ENCODE measurements around the gene GJB4.
A peak's percentile ranks its signal among the peaks of the same experiment; 100 is the strongest.
"Not testable (repeated sequence)": the region's sequence is repeated elsewhere in the genome, so short reads cannot be mapped to it uniquely, and the experiment has no call there.

The GJB4 gene

GRCh38 chr1:34771573-34772371 lies 12.2 kb downstream of the GJB4 start:
- intact Hi-C loops (cut with DNase I), result no loop called here
- DNase-seq, result peak in 5 of 42 donors; percentile 15 to 60 (median 32)

DNA sequence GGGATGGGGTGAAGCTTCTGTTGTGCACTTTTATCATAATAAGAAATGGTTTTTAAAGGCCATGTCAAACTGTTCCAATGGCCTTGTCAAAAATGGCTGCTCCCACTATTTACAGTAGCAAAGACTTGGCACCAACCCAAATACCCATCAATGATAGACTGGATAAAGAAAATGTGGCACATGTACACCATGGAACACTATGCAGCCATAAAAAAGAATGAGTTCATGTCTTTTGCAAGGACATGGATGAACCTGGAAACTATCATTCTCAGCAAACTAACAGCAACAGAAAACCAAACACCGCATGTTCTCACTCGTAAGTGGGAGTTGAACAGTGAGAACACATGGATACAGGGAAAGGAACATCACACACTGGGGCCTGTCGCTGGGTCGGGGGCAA lies 13.6 kb downstream of the GJB4 start:
- intact Hi-C loops (cut with DNase I), result not testable (repeated sequence)

GRCh38 chr1:34774957-34775356 lies 15.4 kb downstream of the GJB4 start:
- DNase-seq, result no peak
- intact Hi-C loops (cut with DNase I), result no loop called here

More for the DNA sequence above, 13.6 kb downstream of the GJB4 start:
- DNase-seq, result not testable (repeated sequence)

- DNase-seq, result no peak
- intact Hi-C loops (cut with DNase I), result no loop called here
Measured at GRCh38 chr1:34776911-34777310, 17.4 kb downstream of the GJB4 start.

- no peak for DNase-seq
- intact Hi-C loops (cut with DNase I), result no loop called here
Measured at GRCh38 chr1:34777519-34778321, 18.2 kb downstream of the GJB4 start.

- intact Hi-C loops (cut with DNase I), result no loop called here
- DNase-seq, result no peak
Measured at GRCh38 chr1:34778381-34778780, 18.8 kb downstream of the GJB4 start.

- intact Hi-C loops (cut with DNase I), result no loop called here
- DNase-seq, result no peak
Measured at GRCh38 chr1:34779005-34779404, 19.5 kb downstream of the GJB4 start.

- intact Hi-C loops (cut with DNase I), result no loop called here
- DNase-seq, result peak in 1 of 42 donors; percentile 15
Measured at GRCh38 chr1:34779526-34779925, 20.0 kb downstream of the GJB4 start.

- intact Hi-C loops (cut with DNase I), result no loop called here
Measured at GRCh38 chr1:34779962-34780361, 20.4 kb downstream of the GJB4 start.

GRCh38 chr1:34780528-34780927 lies 21.0 kb downstream of the GJB4 start:
- DNase-seq, result peak in 1 of 42 donors; percentile 39
- intact Hi-C loops (cut with DNase I), result no loop called here

More at GRCh38 chr1:34779962-34780361, 20.4 kb downstream of the GJB4 start:
- DNase-seq, result peak in 2 of 42 donors; percentile 4 to 27

GRCh38 chr1:34781071-34781843 lies 21.7 kb downstream of the GJB4 start, which contains the start of gene GJB3:
Gene GJB3 (plus strand): TSS chr1:34781214. CDS start chr1:34784763, 3,549 bp downstream.
- intact Hi-C loops (cut with DNase I), result no loop called here

GRCh38 chr1:34781844-34782391 lies 22.4 kb downstream of the GJB4 start:
- intact Hi-C loops (cut with DNase I), result no loop called here
- DNase-seq, result no peak

More at GRCh38 chr1:34781071-34781843, 21.7 kb downstream of the GJB4 start, which contains the start of gene GJB3:
- DNase-seq, result peak in 4 of 42 donors; percentile 13 to 41 (median 28)

DNA sequence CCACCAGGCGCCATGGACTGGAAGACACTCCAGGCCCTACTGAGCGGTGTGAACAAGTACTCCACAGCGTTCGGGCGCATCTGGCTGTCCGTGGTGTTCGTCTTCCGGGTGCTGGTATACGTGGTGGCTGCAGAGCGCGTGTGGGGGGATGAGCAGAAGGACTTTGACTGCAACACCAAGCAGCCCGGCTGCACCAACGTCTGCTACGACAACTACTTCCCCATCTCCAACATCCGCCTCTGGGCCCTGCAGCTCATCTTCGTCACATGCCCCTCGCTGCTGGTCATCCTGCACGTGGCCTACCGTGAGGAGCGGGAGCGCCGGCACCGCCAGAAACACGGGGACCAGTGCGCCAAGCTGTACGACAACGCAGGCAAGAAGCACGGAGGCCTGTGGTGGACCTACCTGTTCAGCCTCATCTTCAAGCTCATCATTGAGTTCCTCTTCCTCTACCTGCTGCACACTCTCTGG lies 25.2 kb downstream of the GJB4 start:
- DNase-seq, result peak in 1 of 42 donors; percentile 23

DNA sequence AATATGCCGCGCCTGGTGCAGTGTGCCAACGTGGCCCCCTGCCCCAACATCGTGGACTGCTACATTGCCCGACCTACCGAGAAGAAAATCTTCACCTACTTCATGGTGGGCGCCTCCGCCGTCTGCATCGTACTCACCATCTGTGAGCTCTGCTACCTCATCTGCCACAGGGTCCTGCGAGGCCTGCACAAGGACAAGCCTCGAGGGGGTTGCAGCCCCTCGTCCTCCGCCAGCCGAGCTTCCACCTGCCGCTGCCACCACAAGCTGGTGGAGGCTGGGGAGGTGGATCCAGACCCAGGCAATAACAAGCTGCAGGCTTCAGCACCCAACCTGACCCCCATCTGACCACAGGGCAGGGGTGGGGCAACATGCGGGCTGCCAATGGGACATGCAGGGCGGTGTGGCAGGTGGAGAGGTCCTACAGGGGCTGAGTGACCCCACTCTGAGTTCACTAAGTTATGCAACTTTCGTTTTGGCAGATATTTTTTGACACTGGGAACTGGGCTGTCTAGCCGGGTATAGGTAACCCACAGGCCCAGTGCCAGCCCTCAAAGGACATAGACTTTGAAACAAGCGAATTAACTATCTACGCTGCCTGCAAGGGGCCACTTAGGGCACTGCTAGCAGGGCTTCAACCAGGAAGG lies 25.8 kb downstream of the GJB4 start:
- intact Hi-C loops (cut with DNase I), result loop anchor here (5.0 kb wide), 1 partner anchor 82 kb away; no protein-coding TSS in a partner anchor
- DNase-seq, result peak in 1 of 42 donors; percentile 21

More for the DNA sequence above, 25.2 kb downstream of the GJB4 start:
- intact Hi-C loops (cut with DNase I), result loop anchor here (5.0 kb wide), 1 partner anchor 83 kb away; no protein-coding TSS in a partner anchor

GRCh38 chr1:34785875-34786470 lies 26.4 kb downstream of the GJB4 start:
- DNase-seq, result no peak
- intact Hi-C loops (cut with DNase I), result loop anchor here (5.0 kb wide), 1 partner anchor 81 kb away; no protein-coding TSS in a partner anchor

- intact Hi-C loops (cut with DNase I), result loop anchor here (5.0 kb wide), 1 partner anchor 81 kb away; no protein-coding TSS in a partner anchor
Measured at GRCh38 chr1:34786521-34787325, 27.2 kb downstream of the GJB4 start.

More at GRCh38 chr1:34786521-34787325, 27.2 kb downstream of the GJB4 start:
- DNase-seq, result peak; percentile 65 to 93 (median 82)

Measured in head of caudate nucleus (tissue), 42 donors.